OCI-LY1 (cell line): ENCODE data around the gene LTBP1.
"Not testable (repeated sequence)": the region's sequence is repeated elsewhere in the genome, so short reads cannot be mapped to it uniquely, and the experiment has no call there.

Source experiments
- H2AFZ ChIP-seq: fragments of 200-600 bp; sonication (generic), shearing (Covaris generic); 2 replicates; pipeline ENCODE4 v1.6.0; 2014; ENCODE audit warnings: antibody characterized with exemption, mild to moderate bottlenecking, low read length
- H3F3A ChIP-seq: fragments of 200-600 bp; sonication (generic), shearing (Covaris generic); 2 replicates; pipeline ENCODE4 v1.6.0; 2014; ENCODE audit warnings: mild to moderate bottlenecking, antibody characterized with exemption, low read length, moderate library complexity; ENCODE audit not compliant: insufficient read depth
- H3K27ac ChIP-seq: fragments of 200-600 bp; sonication (generic); 2 replicates; pipeline ENCODE4 v1.5.1; 2014; ENCODE audit warnings: low read length, mixed run types, mild to moderate bottlenecking, low read depth; ENCODE audit not compliant: poor library complexity, severe bottlenecking
- H3K27me3 ChIP-seq: fragments of 200-600 bp; sonication (generic); 2 replicates; pipeline ENCODE4 v1.6.0; 2014; ENCODE audit warnings: antibody characterized with exemption, mild to moderate bottlenecking, low read length, moderate library complexity; ENCODE audit not compliant: insufficient read depth
- H3K36me3 ChIP-seq: fragments of 200-600 bp; sonication (generic); 2 replicates; pipeline ENCODE4 v1.6.1; 2014; ENCODE audit warnings: mild to moderate bottlenecking, antibody characterized with exemption, low read length, moderate library complexity, mixed read lengths; ENCODE audit not compliant: insufficient read depth
- H3K4me1 ChIP-seq: fragments of 200-600 bp; sonication (generic); 2 replicates; pipeline ENCODE4 v1.5.1; 2014; ENCODE audit warnings: mild to moderate bottlenecking, low read length, moderate library complexity; ENCODE audit not compliant: insufficient read depth, severe bottlenecking
- H3K4me2 ChIP-seq: fragments of 200-600 bp; sonication (generic), shearing (Covaris generic); 2 replicates; pipeline ENCODE4 v1.6.1; 2014; ENCODE audit warnings: low read length
- H3K4me3 ChIP-seq: fragments of 200-600 bp; sonication (generic); 2 replicates; pipeline ENCODE4 v1.5.1; 2014; ENCODE audit warnings: low read length, low read depth, mild to moderate bottlenecking, mixed read lengths; ENCODE audit not compliant: poor library complexity, severe bottlenecking
- H3K79me2 ChIP-seq: fragments of 200-600 bp; shearing (Covaris generic); 2 replicates; pipeline ENCODE4 v1.6.1; 2016; ENCODE audit warnings: mixed run types, low read length, mixed read lengths; ENCODE audit not compliant: insufficient read depth
- H3K9ac ChIP-seq: fragments of 200-600 bp; sonication (generic), shearing (Covaris generic); 2 replicates; pipeline ENCODE4 v1.6.1; 2014; ENCODE audit warnings: mild to moderate bottlenecking, low read length, mixed read lengths
- H3K9me2 ChIP-seq: fragments of 200-600 bp; sonication (generic), shearing (Covaris generic); 2 replicates; pipeline ENCODE4 v1.6.1; 2014; ENCODE audit warnings: low read depth, mild to moderate bottlenecking, low read length, mixed read lengths
- H3K9me3 ChIP-seq: fragments of 200-600 bp; shearing (Covaris generic); 2 replicates; pipeline ENCODE4 v1.6.1; 2014; ENCODE audit warnings: low read length, mixed read lengths
- H4K20me1 ChIP-seq: fragments of 200-600 bp; sonication (generic), shearing (Covaris generic); 2 replicates; pipeline ENCODE4 v1.6.0; 2016; ENCODE audit warnings: mild to moderate bottlenecking, low read length; ENCODE audit not compliant: insufficient read depth
- EZH2 ChIP-seq: fragments of 200-600 bp; sonication (generic), shearing (Covaris generic); IDR thresholded peaks from 2 replicates; pipeline ENCODE4 v1.8.0; 2017; ENCODE audit warnings: borderline replicate concordance, mixed run types, mild to moderate bottlenecking, antibody characterized with exemption, low read length, moderate library complexity, mixed read lengths
- TF ChIP-seq, protein P1 (sequence below): fragments of 200-600 bp; sonication (generic), shearing (Covaris generic); IDR thresholded peaks from 2 replicates; pipeline ENCODE4 v1.5.1; 2017; ENCODE audit warnings: mild to moderate bottlenecking, antibody characterized with exemption, low read length, moderate library complexity, mixed read lengths

Gene LTBP1

DNA sequence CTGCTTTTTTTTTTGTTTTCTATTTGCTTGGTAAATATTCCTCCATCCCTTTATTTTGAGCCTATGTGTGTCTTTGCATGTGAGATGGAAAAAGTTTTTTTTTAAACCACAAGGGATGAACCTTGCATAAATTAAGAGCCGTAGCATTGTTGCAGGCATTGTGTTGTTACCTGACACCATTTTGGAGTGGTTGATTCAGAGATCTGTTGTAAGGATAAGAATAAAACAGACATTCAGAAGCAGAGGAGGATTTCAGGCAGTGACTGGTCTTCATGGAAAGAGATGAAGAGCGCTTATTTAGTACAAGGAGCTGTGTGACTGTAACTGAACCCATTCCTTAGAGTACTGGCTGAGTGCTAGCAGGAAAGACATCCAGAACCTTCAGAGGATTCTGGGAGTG is 101.2 kb downstream of the LTBP1 start:
- no peak for TF ChIP-seq EZH2
- TF ChIP-seq, protein P1, sequence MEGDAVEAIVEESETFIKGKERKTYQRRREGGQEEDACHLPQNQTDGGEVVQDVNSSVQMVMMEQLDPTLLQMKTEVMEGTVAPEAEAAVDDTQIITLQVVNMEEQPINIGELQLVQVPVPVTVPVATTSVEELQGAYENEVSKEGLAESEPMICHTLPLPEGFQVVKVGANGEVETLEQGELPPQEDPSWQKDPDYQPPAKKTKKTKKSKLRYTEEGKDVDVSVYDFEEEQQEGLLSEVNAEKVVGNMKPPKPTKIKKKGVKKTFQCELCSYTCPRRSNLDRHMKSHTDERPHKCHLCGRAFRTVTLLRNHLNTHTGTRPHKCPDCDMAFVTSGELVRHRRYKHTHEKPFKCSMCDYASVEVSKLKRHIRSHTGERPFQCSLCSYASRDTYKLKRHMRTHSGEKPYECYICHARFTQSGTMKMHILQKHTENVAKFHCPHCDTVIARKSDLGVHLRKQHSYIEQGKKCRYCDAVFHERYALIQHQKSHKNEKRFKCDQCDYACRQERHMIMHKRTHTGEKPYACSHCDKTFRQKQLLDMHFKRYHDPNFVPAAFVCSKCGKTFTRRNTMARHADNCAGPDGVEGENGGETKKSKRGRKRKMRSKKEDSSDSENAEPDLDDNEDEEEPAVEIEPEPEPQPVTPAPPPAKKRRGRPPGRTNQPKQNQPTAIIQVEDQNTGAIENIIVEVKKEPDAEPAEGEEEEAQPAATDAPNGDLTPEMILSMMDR = no peak
- Histone ChIP-seq H3K79me2 (peaks cover 33% of the 10 kb centered on the region), H3K4me3 (no peak overlapping the region), H3K27me3 (no peaks in the 10 kb centered on the region), H3K4me1 (peaks cover 39% of the 10 kb centered on the region), H3K4me2 (no peak overlapping the region), H4K20me1 (no peaks in the 10 kb centered on the region), H3K9ac (no peak overlapping the region), H2AFZ (no peak overlapping the region), H3K9me2 (no peaks in the 10 kb centered on the region), H3K9me3 (no peaks in the 10 kb centered on the region), H3K36me3 (peaks cover 37% of the 10 kb centered on the region), H3K27ac (peak overlapping the region; percentile 45), H3F3A (no peaks in the 10 kb centered on the region)

DNA sequence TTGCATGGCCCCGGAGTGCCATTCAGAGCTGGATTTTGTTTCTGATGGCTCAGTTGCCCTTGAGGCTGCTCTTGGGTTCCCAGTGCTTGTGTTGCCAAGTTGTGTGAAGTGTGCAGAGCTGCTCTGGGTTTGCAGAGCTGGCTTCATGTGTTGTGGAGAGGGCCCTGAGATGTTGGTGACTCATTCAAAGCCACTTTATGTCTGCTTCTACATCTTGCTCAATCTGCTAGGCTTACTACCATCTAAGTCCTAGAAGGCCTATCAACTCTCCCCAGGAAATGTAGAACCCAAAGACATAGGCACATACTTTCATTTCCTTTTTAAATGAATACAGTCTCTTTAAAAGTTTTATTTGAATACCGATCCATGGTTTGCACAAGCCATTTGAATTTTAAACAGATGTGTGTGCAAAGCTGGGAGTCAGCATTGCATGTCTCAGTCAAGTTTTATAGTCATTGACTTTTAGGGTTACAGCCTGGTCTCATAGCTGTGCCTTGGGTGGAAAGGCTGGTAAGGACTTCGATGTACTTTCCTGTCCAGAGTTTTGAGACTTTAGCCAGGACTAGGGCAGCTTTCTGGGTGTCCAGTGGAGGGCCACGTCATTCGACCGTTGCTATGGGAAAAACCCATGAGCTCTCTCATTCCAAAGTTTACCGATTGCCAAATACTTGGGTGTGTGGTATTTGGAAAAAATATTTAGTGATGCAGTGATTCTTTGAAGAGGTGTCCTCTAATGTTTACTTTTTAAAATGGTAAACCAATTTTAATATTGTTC is 105.0 kb downstream of the LTBP1 start:
- Histone ChIP-seq H3K36me3 (peaks cover 58% of the 10 kb centered on the region), H3K9me3 (no peaks in the 10 kb centered on the region), H3K27ac (peak overlapping the region; percentile 18), H3K4me2 (no peak overlapping the region), H4K20me1 (no peaks in the 10 kb centered on the region), H3K27me3 (no peaks in the 10 kb centered on the region), H3K9ac (no peak overlapping the region), H3K9me2 (no peaks in the 10 kb centered on the region), H3K79me2 (peaks cover 19% of the 10 kb centered on the region; the same call in 1 of the 2 replicates), H3K4me3 (no peak overlapping the region), H3F3A (no peaks in the 10 kb centered on the region), H2AFZ (no peak overlapping the region), H3K4me1 (peaks cover 36% of the 10 kb centered on the region)
- TF ChIP-seq, protein P1 = no peak
- no peak for TF ChIP-seq EZH2

DNA sequence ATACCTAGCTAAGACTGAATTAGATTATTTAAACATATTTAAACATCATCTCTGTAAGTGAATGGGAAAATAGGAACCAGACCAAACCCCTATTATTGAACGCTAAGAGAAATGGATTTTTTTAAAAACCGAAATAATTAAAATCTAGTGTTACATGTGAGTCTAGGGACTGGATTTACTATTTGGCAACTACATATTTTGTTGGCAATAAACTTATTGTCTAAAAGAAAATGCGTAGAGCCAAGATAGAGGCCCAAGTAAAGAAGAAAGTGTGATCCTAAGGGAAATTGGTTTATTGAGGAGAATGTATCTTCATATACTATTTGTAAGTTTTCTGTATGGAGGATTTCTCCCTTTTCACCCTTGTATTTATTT is 105.6 kb downstream of the LTBP1 start:
- H3K4me2 ChIP-seq = no peak overlapping the region
- no peaks in the 10 kb centered on the region for H3K27me3 ChIP-seq
- H3K4me3 ChIP-seq = no peak overlapping the region

DNA sequence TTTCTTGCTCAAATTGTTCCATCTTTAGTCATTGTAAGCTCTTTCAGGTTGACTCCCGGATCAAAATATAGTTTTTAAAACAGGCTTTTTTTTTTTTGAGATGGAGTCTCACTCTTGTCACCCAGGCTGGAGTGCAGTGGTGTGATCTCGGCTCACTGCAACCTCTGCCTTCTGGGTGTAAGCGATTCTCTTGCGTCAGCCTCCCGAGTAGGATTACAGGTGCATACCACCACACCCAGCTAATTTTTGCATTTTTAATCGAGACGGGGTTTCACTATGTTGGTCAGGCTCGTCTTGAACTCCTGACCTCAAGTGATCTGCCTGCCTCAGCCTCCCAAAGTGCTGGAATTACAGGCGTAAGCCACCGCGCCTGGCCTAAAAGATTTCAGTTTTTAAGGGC is 106.0 kb downstream of the LTBP1 start:
- not testable (repeated sequence) for H3K9me2 ChIP-seq, H3K27ac ChIP-seq, H3K27me3 ChIP-seq, H4K20me1 ChIP-seq, H3K9me3 ChIP-seq, H3K4me2 ChIP-seq, H3K9ac ChIP-seq, H3F3A ChIP-seq, H3K4me3 ChIP-seq, H2AFZ ChIP-seq
- peaks cover 34% of the 10 kb centered on the region for H3K4me1 ChIP-seq
- H3K36me3 ChIP-seq = peaks cover 62% of the 10 kb centered on the region
- H3K79me2 ChIP-seq = peaks cover 18% of the 10 kb centered on the region; the same call in 1 of the 2 replicates

More for the DNA sequence above, 105.6 kb downstream of the LTBP1 start:
- Histone ChIP-seq H3K9me2 (no peaks in the 10 kb centered on the region), H3K27ac (peak overlapping the region; percentile 18), H3K36me3 (peaks cover 62% of the 10 kb centered on the region), H3F3A (no peaks in the 10 kb centered on the region), H3K9ac (no peak overlapping the region), H3K4me1 (peaks cover 34% of the 10 kb centered on the region), H2AFZ (no peak overlapping the region), H3K79me2 (peaks cover 19% of the 10 kb centered on the region; the same call in 1 of the 2 replicates), H4K20me1 (no peaks in the 10 kb centered on the region), H3K9me3 (no peaks in the 10 kb centered on the region)
- no peak for TF ChIP-seq EZH2
- TF ChIP-seq, protein P1 = no peak
